ENCODE results near the gene CADM2.
"Not testable (repeated sequence)": the region's sequence is repeated elsewhere in the genome, so short reads cannot be mapped to it uniquely, and the experiment has no call there.

Gene CADM2

DNA sequence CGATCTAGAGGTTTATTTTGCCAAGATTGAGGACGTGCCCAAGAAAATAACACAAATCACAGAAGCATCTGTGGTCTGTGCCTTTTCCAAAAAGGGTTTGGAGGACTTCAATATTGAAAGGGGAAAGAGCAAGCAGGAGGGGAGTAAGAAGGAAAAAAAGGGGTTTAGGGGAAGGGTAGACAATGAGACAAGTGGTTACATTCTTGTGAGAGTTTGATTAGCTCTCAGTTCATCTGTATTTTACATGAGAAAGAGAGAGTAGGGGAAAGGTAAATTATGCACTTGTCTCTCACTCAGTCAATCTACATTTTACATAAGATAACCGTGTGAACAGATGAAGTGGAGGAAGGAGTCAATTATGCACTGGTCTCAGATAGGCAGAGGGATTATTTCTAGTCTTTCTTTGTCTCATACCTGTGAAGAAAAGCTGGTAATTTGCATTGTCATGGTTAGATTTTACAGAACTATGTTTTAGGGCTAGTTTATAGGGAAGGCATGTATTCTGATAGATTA, 931.3 kb downstream of the CADM2 start:
- no peak for DNase-seq (ENCODE audit: low read depth in 1 of 2, low spot score in 1 of 2)

DNA sequence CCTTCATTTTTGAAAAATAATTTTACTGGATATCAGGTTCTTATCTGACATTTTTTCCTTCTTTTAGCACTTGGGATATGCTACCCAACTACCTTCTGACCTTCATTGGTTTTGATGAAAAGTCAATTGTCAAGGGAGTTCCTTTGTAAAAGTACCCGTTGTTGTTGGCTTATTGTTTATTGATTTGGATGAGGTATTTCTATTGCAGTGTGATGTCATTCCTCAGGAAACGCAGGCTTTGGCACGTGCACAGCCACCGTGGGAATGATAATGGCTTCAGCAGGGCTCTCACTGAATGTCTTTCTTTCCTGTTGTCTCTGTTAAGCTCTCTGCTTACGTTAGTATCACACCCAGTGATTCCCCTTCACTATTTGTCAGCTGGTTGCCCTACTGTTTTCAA, 944.6 kb downstream of the CADM2 start:
- no peak for DNase-seq (ENCODE audit: low read depth in 1 of 2, low spot score in 1 of 2)

DNA sequence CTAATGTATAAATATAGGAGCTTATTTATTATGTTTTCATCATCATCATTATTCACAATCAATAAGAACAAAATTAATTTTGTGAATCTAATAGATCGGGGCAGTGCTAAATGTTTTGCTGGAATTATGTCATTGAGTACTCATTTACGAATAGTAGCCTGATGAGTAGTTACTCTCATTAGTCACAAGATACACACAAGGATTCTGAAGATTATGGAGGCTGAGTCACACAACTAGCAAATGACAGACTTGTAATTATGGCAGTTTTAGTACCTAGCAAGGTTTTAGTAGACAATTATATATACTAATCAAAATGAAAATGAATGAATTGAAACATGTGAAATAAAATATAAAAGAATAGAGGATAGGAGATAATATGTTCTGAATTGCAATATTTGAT, 954.2 kb downstream of the CADM2 start:
- DNase-seq (ENCODE audit: low read depth in 1 of 2, low spot score in 1 of 2), result no peak

DNA sequence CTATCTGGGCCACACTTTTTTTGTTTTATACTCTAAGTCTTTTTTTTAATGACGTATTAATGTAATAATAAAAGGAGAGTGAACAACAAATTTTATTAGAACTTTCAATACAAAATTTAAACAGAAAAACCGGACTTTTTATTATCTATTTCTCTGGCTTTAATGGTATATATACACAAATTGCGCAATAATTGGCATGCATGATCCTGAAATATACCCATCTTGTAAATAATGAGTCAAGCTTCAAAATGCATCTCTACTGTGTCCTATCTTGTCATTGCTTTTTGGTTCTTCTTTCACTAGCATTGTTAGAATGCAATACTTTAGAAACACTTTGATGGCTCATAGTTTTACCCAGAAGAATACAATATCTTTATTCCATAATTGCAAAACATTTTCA, 963.6 kb downstream of the CADM2 start:
- DNase-seq (ENCODE audit: low read depth in 1 of 2, low spot score in 1 of 2), result no peak

DNA sequence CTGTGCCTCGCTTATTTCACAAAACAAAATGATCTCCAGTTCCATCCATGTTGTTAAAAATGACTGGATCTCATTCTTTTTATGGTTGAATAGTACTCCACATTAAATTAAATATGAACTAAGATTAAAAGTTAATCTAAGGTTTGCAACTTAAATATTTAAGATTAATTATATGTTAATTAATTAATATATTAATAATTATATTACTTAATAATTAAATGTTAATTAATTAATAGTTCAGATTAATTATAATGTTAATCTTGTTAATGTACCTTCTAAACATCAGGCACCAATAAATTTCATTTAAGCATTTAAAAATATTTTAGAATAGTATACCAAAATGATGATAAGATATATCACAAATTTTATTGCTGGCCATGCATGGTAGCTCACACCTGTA, 971.9 kb downstream of the CADM2 start:
- no peak for DNase-seq (ENCODE audit: low read depth in 1 of 2, low spot score in 1 of 2)

DNA sequence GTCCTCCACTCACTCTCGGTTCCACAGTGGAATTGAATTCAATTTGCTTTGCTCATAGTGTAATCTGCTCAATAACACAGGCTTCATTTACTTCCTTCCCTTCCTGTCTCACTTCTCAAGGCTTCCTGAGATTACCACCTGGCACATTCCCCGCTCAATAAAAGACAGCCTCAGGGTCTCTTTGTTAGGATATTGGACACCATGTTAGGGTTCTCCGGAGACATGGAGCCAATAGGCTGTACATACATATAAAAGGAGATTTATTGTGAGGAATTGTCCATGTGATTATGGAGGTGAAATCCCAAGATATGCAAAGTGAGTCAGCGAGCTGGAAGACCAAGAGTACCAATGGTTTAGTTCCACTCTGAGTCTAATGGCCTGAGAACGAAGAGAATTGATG, 974.5 kb downstream of the CADM2 start:
- DNase-seq (ENCODE audit: low read depth in 1 of 2, low spot score in 1 of 2), result no peak

DNA sequence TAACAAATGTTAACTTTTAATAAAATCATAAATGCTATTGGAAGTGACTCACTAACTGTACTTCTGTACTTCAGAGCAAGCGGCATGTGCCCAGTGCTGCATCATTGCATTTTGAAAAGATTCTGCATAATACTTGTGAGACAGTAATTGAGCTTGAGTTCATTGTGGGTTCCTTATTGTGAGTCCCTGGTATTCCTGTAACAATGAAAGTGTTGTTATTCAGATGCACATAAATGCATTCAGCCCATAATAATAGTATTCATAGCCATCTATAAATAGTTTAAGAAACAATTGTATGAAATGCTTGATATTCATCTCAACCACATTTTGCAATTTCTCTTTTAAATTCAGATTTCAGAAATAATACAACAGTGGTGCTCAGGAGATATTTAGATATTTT, 976.4 kb downstream of the CADM2 start:
- no peak for DNase-seq (ENCODE audit: low read depth in 1 of 2, low spot score in 1 of 2)

DNA sequence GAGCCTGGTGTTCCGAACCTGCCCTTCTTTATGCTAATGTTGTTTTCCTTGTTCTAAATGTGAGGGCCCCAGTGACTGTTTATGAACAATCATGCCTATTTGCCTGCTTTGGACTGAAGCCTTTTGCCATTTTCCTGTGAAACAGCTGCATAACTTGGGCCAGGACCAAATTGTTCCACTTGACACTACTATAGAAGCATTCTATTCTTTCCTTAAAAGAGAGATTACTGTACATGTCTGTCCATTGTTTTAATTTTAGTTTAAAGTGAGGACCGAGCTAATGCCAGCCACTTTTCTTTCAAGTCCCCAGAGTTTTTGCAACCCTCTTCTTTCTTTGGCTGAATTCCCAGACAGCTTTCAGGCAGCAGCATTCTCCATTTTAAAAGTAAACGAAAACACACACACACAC, 980.3 kb downstream of the CADM2 start:
- DNase-seq (ENCODE audit: low read depth in 1 of 2, low spot score in 1 of 2), result no peak

DNA sequence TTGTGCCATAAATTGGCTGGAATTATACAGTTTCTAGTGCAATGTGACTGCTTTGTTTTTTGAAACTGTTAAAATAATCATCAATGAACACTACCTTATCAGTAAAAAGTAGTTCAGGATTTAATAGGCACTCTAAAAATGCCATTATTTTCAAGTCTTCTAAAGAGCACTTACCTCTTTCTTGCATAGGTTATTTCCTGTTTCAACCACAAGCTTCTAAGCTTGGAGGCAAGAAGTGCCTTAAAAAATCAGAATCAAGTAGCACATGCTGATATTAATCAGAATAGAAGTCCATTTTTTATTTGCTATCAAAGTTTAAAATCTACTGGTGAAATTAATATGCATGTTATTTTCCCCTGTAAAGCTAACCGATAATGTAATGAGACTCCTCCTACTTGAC, 991.6 kb downstream of the CADM2 start:
- DNase-seq (ENCODE audit: low read depth in 1 of 2, low spot score in 1 of 2), result no peak

DNA sequence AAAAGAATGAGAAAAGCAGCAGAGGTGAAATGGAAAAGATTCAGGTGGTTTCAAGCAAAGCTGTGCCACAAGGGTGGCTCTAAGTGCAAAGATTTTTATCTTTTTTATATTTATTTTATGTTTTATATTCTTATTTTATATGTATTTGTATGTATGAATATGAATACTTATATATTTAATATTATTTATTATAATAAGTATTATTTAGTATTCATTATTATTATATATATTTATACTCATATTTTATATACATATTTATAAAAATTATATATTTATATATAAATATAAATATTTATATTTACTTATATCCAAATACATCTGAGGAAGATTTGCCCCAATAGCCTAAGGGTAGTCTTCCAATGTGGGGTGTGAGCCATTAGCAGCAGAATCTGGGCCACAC, 1002.0 kb downstream of the CADM2 start:
- DNase-seq (ENCODE audit: low read depth in 1 of 2, low spot score in 1 of 2), result no peak

DNA sequence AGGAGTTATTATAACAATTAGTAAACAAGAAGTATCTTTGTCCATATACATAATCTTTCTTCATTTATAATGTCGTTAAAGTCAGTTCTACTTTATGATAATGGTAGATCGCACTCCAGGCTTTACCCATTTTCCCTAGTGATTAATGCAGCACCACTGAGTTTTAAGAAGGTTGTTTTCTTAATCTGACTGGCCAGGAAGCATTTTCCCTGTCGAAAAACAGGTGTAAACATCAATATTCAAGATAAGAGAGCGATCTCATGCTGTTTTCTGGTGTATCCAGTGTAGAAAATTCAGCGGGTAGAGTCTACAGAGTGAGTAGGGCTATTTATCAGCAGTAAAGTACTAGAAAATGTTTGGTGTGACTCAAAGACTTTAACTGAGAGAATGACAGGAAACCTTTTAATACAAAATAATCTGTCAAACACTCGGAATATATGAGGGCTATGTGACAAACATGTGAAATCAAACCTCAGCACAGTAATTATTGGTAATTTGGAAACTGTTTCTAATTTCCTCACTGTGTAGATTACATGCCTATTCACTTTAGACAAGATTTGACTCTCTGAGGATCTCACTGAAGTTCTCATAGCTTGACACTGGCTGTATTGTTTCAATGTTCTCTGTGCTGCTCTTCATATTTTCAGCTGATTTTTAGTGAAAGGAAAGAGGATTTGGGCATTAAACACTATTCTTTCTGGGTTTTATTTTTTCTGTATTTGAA, 1019.0 kb downstream of the CADM2 start:
- DNase-seq (ENCODE audit: low read depth in 1 of 2, low spot score in 1 of 2), result no peak

DNA sequence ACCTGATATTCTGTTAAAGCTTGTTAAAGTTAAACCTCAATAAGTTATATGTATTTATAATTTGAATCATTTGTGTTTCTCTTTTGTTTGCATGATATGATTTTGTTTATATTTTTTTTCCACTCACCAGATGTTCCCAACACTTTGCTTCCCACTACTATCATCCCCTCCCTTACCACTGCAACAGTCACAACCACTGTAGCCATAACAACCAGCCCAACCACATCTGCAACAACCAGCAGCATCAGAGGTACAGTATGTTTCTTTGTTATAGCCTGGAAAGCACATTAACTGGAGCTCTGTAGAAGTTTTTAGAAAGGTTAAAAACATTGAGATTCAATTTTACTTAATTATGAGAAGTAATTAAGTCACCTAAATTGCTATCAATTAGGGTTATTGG, 1020.2 kb downstream of the CADM2 start:
- no peak for DNase-seq (ENCODE audit: low read depth in 1 of 2, low spot score in 1 of 2)

DNA sequence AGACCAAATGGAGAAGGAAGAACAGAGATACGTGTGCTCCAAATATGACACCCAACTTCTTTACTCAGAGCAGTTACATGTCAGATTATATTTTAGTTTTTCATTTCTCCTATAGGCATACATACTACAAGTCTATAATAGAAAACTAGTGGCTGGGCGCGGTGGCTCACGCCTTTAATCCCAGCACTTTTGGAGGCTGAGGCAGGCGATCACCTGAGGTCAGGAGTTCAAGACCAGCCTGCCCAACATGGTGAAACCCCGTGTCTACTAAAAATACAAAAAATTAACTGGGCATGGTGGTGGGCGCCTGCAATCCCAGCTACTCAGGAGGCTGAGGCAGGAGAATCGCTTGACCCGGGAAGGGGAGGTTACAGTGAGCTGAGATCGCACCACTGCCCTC, 1030.8 kb downstream of the CADM2 start:
- DNase-seq (ENCODE audit: low read depth in 1 of 2, low spot score in 1 of 2), result not testable (repeated sequence)

DNA sequence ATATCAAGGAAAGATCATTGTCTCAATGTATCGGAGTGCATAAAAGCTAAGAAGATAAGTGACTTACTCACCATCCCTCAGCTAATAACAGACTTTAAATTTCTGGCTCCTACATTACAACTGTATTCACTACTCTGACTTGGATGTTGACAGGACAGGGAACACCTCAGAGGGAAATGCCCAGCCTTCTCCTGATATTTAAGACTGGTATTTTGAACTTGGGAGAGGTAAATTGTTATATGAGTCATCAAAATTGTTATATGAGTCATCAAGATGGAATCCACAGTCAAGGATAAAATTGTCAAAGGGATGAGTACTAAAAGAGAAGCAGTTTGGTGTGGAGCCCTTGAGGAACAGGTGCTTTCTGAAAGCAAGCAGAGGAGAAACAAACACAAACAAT, 1070.8 kb downstream of the CADM2 start:
- no peak for DNase-seq (ENCODE audit: low read depth in 1 of 2, low spot score in 1 of 2)

DNA sequence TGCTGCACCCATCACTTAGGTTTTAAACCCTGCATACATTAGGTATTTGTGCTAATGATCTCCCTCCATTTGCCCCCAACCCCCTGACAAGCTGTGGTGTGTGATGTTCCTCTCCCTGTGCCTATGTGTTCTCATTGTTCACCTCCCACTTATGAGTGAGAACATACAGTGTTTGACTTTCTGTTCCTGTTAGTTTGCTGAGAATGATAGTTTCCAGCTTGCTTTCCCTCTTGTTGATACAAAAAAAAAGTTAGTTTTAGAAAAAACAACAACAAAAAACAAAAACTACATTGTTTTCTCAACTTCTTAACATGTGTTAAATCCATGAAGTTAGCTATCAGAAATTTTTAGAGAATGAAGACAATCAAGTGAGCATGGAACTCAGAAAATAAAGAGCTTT, 1079.1 kb downstream of the CADM2 start:
- DNase-seq (ENCODE audit: low read depth in 1 of 2, low spot score in 1 of 2), result no peak

DNA sequence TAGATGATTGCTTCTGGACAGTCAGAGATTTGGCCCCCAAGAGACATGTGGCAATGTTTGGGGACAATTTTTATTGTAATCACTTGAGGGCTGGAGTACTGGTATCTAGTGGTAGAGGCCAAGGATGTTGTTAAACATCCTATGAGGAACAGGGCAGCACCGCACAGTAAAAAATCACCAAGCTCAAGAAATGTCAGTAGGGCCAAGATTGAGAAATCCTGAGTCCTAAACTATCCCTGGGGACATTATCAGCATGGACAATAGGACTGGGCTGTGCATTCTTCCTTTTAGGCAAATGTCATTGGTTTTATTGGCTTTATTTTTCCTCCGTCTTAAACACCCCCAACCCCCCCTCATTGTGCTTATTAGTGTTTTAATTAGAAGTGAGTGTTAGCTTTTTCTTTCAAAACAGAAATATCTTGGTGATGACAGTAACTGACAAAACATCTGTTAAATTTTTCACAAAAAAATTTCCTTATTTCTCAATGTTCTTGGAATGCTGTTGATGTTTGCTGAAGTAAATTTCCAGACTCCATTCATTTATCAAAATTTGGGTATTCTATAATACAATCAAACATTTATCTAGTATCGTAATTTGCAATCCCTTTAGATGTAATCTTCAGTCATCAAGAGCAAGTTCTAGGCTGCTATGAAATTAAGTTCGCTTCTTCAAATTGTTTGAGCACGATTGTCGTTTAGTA, 1087.8 kb downstream of the CADM2 start:
- DNase-seq (ENCODE audit: low read depth in 1 of 2, low spot score in 1 of 2), result no peak

DNA sequence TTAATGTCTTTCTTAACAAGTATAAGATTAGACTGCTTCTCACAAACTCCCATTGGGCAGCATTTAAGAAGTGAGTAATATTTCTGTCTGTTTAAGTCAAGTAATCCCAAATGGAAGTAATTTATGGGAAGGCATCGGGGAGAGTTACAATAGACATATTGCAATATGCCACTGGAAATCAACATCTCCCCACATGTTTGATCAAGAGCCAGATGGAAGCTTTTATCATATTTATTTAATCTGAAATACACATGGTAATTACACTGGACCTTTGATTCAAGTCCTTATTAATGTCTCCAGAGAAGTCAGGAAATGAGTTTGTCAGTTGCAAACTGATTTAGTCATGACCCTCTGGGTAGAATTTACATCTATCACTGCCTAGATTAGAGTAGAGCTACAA, 1088.4 kb downstream of the CADM2 start:
- no peak for DNase-seq (ENCODE audit: low read depth in 1 of 2, low spot score in 1 of 2)

DNA sequence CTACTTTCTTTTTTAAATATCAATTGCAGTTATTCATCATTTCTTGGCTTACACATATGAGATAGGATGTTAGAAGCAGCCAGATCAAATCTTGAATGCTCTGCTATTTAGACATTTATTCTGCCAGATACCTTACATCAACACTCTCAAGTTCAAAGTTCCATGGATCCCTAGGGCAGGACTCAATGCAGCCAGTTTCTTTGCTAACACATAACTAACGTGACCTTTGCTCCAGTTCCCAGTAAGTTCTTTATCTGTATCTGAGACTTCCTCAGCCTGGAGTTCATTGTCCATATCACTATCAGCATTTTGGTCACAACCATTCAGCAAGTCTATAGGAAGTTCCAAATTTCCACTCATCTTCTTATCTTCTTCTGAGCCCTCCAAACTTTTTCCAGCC, 1092.3 kb downstream of the CADM2 start:
- no peak for DNase-seq (ENCODE audit: low read depth in 1 of 2, low spot score in 1 of 2)

DNA sequence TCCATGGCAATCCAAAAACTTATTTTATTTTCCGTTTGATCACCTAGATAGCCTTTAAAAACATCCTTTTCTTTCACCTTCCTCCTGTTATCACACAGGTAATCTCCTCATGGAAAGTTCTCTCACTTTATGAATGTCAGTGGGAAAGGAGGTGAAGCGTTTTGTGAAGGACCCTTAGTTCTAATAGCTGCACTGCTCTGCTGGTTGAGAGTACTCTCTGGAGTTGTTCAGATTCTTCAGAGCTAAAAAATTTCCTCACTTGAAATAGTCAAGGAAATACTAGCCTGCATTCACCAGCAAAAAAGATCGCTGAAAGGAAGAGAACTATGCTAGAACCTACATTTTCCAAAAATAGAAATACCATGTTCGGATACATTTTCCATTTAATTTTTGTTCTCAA, 1097.2 kb downstream of the CADM2 start:
- DNase-seq (ENCODE audit: low read depth in 1 of 2, low spot score in 1 of 2), result no peak

DNA sequence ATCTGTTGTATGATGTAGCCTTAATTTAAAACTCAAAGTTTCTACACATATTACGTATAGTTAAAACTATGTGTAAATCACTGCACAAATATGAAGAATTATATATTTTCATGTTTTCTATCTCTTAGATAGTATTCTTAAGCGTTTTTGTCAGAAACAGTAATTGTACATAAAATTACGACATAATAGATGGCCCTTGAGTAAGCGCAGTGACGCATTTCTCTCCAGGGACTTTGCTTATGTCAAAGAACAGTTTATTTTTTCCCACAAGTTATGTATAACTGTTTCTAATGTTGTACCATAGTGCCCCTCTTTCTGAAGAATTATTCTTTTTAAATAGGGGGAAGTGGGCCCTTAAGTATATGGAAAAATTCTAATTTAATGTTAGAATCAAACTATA, 1098.2 kb downstream of the CADM2 start:
- DNase-seq (ENCODE audit: low read depth in 1 of 2, low spot score in 1 of 2), result no peak

DNA sequence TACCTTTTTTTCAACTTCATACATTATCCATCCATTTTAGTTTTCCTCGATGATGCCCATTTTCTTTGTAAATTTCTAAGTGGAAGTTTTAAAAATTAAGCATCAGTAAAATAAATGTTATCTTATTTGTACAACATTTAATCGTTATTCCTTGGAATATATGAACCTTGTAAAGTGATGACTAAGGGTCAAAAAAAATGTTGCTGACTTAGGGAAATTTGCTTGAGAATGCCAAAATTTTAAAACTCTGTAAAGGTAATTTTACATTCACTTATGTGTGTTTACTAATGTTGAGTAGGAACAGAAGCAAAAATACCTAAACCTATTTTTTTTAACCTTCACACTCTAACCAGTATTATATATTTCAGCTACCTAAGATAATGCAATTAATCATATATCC, 1115.0 kb downstream of the CADM2 start:
- no peak for DNase-seq (ENCODE audit: low read depth in 1 of 2, low spot score in 1 of 2)

DNA sequence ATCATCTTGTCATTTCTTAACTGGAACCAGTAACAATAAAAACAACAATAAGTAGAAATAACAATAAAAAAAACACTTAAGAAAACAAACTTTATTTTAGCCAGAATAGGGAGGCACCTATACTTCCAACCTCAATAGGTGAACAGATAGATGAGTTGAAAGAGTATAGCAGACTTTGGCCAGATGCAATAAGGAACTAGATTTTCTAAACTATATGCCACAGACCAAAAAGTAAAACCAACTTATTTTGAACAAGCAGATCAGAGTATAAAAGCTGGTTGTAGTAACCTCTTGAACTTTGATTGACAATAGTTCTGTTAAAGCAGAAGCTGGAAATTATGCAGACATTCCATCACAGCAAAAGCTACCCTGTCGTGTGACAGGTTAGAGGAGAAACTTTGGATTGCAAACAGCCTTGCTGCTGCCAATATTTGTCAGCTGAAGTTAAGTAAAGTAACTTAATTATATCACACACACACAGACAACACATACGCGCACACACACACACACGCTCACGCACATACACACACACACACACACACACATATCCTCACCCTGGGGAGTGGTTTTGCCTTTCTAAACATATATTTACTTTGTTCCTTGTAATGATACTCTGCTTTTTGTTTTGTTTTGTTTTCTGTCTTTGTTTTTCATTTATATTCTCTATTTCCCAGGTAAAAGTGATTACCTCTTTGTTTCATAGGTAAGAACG, 1128.5 kb downstream of the CADM2 start:
- no peak for DNase-seq (ENCODE audit: low read depth in 1 of 2, low spot score in 1 of 2)

All from activated CD4-positive, alpha-beta T cell treated with anti-CD3 and anti-CD28 coated beads, Interleukin-2, amount 50 U/mL, for 24 hours (primary cell).